Measurements from ENCODE around the gene FAM222B. TPM values are rescaled to one million over a fixed set of nuclear protein-coding genes. Genes with fewer than 3 reads are reported as not detected.

Gene FAM222B
- total RNA-seq, 2 experiments from 2014 or later, result 4.0 to 15.2 TPM

GRCh38 chr17:28712705-28713415 lies 129.7 kb downstream of the FAM222B start:
- ChIA-PET POLR2A (interaction anchor here (0.9 kb wide), 1 partner anchor 15 kb away, joined by 3 read pairs; no protein-coding TSS in a partner anchor), CTCF (ENCODE audit: unreplicated experiment) (no interaction called here)
- BruUV-seq (replicated peaks), result no TSS peak
- no peaks in the 10 kb centered on the region for H4K20me1 ChIP-seq (ENCODE audit: insufficient read depth, low read length)
- H3K9me2 ChIP-seq (ENCODE audit: insufficient read depth, low read length), result no peaks in the 10 kb centered on the region
- no peaks in the 10 kb centered on the region for H3K9me3 ChIP-seq (ENCODE audit: low read length)
- H3K79me2 ChIP-seq (ENCODE audit: insufficient read depth, low read depth, low read length), result no peaks in the 10 kb centered on the region
- H3K4me2 ChIP-seq (ENCODE audit: low read length), result no peak overlapping the region; the same call in 1 of the 2 replicates
- H3K4me3 ChIP-seq (ENCODE audit: low read depth, low read length, poor library complexity, severe bottlenecking), result no peak overlapping the region
- intact Hi-C loops (cut with micrococcal nuclease; ENCODE audit: unreplicated experiment), result no loop called here
- H3K36me3 ChIP-seq (ENCODE audit: insufficient read depth, low read length), result no peaks in the 10 kb centered on the region
- H3K27ac ChIP-seq (ENCODE audit: low read depth, low read length, poor library complexity, severe bottlenecking), result no peak overlapping the region
- no peak for DNase-seq (ENCODE audit: low spot score)
- TF ChIP-seq EZH2phosphoT487 (IDR thresholded peaks at IDR 0.05; ENCODE audit: borderline replicate concordance, low read depth, low read length), result no peak
- TF ChIP-seq CTCF (conservative IDR thresholded peaks at IDR 0.05; ENCODE audit: low read length), result no peak
- peaks cover 27% of the 10 kb centered on the region for H3K4me1 ChIP-seq (ENCODE audit: insufficient read depth, low read length, poor library complexity, severe bottlenecking)
- no peak overlapping the region for H2AFZ ChIP-seq (ENCODE audit: low read length)

- CTCF ChIA-PET (ENCODE audit: unreplicated experiment), result no interaction called here
- peak overlapping the region; percentile 79 for H3K4me2 ChIP-seq (ENCODE audit: low read length)
- peak overlapping the region; percentile 68 for H3K4me3 ChIP-seq (ENCODE audit: low read depth, low read length, poor library complexity, severe bottlenecking)
- H3K9me3 ChIP-seq (ENCODE audit: low read length), result no peaks in the 10 kb centered on the region
- no peaks in the 10 kb centered on the region for H3K9me2 ChIP-seq (ENCODE audit: insufficient read depth, low read length)
- no peaks in the 10 kb centered on the region for H3K36me3 ChIP-seq (ENCODE audit: insufficient read depth, low read length)
- H3K27ac ChIP-seq (ENCODE audit: low read depth, low read length, poor library complexity, severe bottlenecking), result no peak overlapping the region
- POLR2A ChIA-PET, result interaction anchor here (0.7 to 1.4 kb wide), 5 partner anchors 15 to 141 kb away, joined by 3 to 11 read pairs (median 3); partner anchors contain the start of genes PIGS, SDF2 and SUPT6H
- TF ChIP-seq EZH2phosphoT487 (IDR thresholded peaks at IDR 0.05; ENCODE audit: borderline replicate concordance, low read depth, low read length) (no peak), CTCF (conservative IDR thresholded peaks at IDR 0.05; ENCODE audit: low read length) (peak; percentile 31; the same call in 1 of the 2 replicates)
- H3K4me1 ChIP-seq (ENCODE audit: insufficient read depth, low read length, poor library complexity, severe bottlenecking), result peaks cover 27% of the 10 kb centered on the region
- intact Hi-C loops (cut with micrococcal nuclease; ENCODE audit: unreplicated experiment), result no loop called here
- H4K20me1 ChIP-seq (ENCODE audit: insufficient read depth, low read length), result no peaks in the 10 kb centered on the region
- no TSS peak for BruUV-seq (replicated peaks)
- peak overlapping the region; percentile 75; the same call in 1 of the 2 replicates for H2AFZ ChIP-seq (ENCODE audit: low read length)
- DNase-seq (ENCODE audit: low spot score), result peak; percentile 27
- H3K79me2 ChIP-seq (ENCODE audit: insufficient read depth, low read depth, low read length), result no peaks in the 10 kb centered on the region
These were observed 130.4 kb downstream of the FAM222B start for GRCh38 chr17:28712032-28712704.

- Histone ChIP-seq H3K27ac (ENCODE audit: low read depth, low read length, poor library complexity, severe bottlenecking) (peak within 1 kb of the TSS; percentile 27), H3K4me1 (ENCODE audit: insufficient read depth, low read length, poor library complexity, severe bottlenecking) (peaks cover 27% of the 10 kb centered on the region), H2AFZ (ENCODE audit: low read length) (peak within 1 kb of the TSS; percentile 75), H3K9me3 (ENCODE audit: low read length) (no peaks in the 10 kb centered on the region), H3K9me2 (ENCODE audit: insufficient read depth, low read length) (no peaks in the 10 kb centered on the region), H3K4me2 (ENCODE audit: low read length) (peak within 1 kb of the TSS; percentile 79), H4K20me1 (ENCODE audit: insufficient read depth, low read length) (no peaks in the 10 kb centered on the region), H3K4me3 (ENCODE audit: low read depth, low read length, poor library complexity, severe bottlenecking) (peak within 1 kb of the TSS; percentile 68), H3K79me2 (ENCODE audit: insufficient read depth, low read depth, low read length) (no peaks in the 10 kb centered on the region), H3K36me3 (ENCODE audit: insufficient read depth, low read length) (no peaks in the 10 kb centered on the region)
- BruUV-seq (replicated peaks), result no TSS peak
- TF ChIP-seq EZH2phosphoT487 (IDR thresholded peaks at IDR 0.05; ENCODE audit: borderline replicate concordance, low read depth, low read length) (no peak), CTCF (conservative IDR thresholded peaks at IDR 0.05; ENCODE audit: low read length) (no peak)
- no peak for DNase-seq (ENCODE audit: low spot score)
- intact Hi-C loops (cut with micrococcal nuclease; ENCODE audit: unreplicated experiment), result no loop called here
- CTCF ChIA-PET (ENCODE audit: unreplicated experiment), result no interaction called here
- POLR2A ChIA-PET, result interaction anchor here (0.6 to 1.8 kb wide), 7 partner anchors 8 to 140 kb away, joined by 3 to 18 read pairs (median 4); partner anchors contain the start of genes PIGS, RPL23A, SDF2 and SUPT6H
These were observed 130.9 kb downstream of the FAM222B start, which contains the start of gene PROCA1 for GRCh38 chr17:28711723-28712031. TSS of gene PROCA1 (minus strand) at chr17:28711888. CDS start at chr17:28711660, 228 bp downstream.
